KOPT-K1 (cell line): ENCODE measurements around the gene RDH8.

ENCODE experiments used
- H3K27ac ChIP-seq: fragments of 200-600 bp; sonication (generic); 2 replicates; pipeline ENCODE4 v1.5.1; 2016; ENCODE audit warnings: antibody characterized with exemption, mild to moderate bottlenecking, low read depth, low read length; ENCODE audit not compliant: poor library complexity, severe bottlenecking
- H3K36me3 ChIP-seq: fragments of 200-600 bp; sonication (generic); 2 replicates; pipeline ENCODE4 v1.5.1; 2017; ENCODE audit warnings: antibody characterized with exemption, mild to moderate bottlenecking, low read length, moderate library complexity; ENCODE audit not compliant: insufficient read depth
- H3K9me3 ChIP-seq: fragments of 200-600 bp; sonication (generic); 2 replicates; pipeline ENCODE4 v1.5.1; 2017; ENCODE audit warnings: antibody characterized with exemption, low read length, mild to moderate bottlenecking; ENCODE audit not compliant: insufficient read depth, poor library complexity, severe bottlenecking

RDH8 gene

GRCh38 chr19:9995999-9996398 lies 17.3 kb upstream of the RDH8 start:
- Histone ChIP-seq H3K36me3 (no peaks in the 10 kb centered on the region), H3K9me3 (no peaks in the 10 kb centered on the region), H3K27ac (no peak overlapping the region)

DNA sequence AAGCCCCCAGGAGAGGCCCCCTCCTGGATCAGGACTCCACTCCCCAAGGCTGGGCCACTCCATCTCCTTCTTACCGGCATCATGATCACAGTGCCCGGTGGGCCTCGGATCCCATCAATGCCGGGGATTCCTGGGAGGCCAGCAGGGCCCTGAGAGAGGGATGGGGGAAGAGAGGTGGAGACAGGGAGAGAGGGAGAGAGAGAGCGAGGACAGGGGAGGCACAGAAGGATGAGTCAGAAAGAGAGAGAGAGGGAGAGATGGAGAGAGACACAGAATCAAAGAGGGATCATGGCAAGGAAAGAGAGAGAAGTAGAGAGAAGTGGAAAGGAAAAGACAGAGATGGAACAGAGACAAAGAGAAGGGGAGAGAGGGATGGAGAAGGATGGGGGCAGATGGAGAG lies 16.7 kb upstream of the RDH8 start:
- Histone ChIP-seq H3K36me3 (no peaks in the 10 kb centered on the region), H3K9me3 (no peaks in the 10 kb centered on the region), H3K27ac (no peak overlapping the region)

DNA sequence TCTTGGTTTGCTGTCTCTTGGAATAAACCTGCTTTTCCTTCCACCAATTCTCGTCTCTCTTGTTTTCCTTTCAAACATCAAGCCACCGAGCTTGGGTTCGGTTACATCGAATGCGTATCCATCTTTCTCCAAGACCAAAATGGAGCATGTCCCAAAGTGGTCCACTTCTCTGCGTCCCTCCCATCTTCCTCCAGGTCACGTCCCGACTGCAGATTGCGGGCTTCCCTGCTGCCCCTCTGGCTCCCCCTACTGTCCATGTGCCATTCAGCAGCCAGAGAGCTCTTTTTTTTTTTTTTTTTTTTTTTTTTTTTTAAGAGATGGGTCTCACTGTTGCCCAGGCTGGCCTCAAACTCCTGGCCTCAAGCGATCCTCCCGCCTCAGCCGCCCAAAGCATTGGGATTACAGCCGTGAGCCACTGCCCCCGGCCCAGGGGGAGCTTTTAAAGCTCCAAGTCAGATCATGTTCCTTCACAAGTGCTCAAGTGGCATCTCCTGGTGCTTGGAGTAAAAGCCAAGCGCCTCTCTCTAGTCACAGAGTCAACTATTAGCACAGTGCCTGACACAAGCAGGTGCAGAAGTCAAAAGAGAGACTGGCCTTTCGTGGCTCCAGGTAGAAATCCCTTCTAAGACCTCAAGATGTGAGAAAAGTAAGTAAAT lies 13.0 kb upstream of the RDH8 start:
- Histone ChIP-seq H3K9me3 (no peaks in the 10 kb centered on the region), H3K27ac (no peak overlapping the region), H3K36me3 (no peaks in the 10 kb centered on the region)

DNA sequence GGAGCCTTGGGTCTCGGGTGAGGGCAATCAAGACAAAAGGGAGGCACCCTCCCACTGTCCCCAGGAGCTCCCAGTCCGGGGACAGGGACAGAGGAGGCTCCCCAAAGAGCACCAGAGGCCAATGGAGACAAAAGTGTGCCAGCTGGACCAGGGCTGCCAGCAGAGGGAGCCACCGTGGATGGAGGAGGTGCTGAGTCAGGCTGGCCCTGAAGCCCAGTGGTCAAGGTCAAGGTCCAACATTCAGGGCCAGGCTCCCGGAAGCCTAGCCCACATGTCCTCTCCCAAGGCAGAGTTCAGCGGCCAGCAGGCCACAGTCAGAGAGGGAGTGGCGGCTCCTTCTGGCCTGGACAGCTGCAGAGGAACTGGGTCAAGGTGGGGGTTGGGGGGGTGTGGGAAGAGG lies 11.4 kb upstream of the RDH8 start:
- Histone ChIP-seq H3K36me3 (no peaks in the 10 kb centered on the region), H3K9me3 (no peaks in the 10 kb centered on the region), H3K27ac (no peak overlapping the region)

GRCh38 chr19:10003271-10003670 lies 10.0 kb upstream of the RDH8 start:
- Histone ChIP-seq H3K27ac (no peak overlapping the region), H3K9me3 (no peaks in the 10 kb centered on the region), H3K36me3 (no peaks in the 10 kb centered on the region)

DNA sequence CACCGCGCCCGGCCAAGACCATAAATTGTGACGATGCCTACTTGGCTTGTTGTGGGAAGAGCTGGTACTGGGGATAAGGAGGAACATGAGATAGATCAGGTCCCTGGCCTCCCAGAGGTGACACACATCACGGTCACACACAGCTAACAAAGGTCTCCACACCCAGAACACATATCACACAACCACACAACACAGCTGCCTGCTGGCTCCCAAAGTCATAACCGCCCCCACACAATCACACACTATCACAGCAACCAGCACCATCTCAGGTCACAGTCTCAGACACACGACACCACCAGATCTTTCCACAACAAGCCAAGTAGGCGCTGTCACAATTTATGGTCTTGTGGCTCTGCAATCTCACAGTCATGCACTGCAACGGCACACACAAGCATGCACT lies 8.7 kb upstream of the RDH8 start:
- Histone ChIP-seq H3K36me3 (no peaks in the 10 kb centered on the region), H3K27ac (no peak overlapping the region), H3K9me3 (no peaks in the 10 kb centered on the region)

GRCh38 chr19:10005632-10006334 lies 7.5 kb upstream of the RDH8 start:
- H3K9me3 ChIP-seq, result no peaks in the 10 kb centered on the region
- no peaks in the 10 kb centered on the region for H3K36me3 ChIP-seq
- no peak overlapping the region for H3K27ac ChIP-seq

- Histone ChIP-seq H3K27ac (no peak overlapping the region), H3K9me3 (no peaks in the 10 kb centered on the region), H3K36me3 (no peaks in the 10 kb centered on the region)
Observed at GRCh38 chr19:10006335-10006708, 7.0 kb upstream of the RDH8 start.

DNA sequence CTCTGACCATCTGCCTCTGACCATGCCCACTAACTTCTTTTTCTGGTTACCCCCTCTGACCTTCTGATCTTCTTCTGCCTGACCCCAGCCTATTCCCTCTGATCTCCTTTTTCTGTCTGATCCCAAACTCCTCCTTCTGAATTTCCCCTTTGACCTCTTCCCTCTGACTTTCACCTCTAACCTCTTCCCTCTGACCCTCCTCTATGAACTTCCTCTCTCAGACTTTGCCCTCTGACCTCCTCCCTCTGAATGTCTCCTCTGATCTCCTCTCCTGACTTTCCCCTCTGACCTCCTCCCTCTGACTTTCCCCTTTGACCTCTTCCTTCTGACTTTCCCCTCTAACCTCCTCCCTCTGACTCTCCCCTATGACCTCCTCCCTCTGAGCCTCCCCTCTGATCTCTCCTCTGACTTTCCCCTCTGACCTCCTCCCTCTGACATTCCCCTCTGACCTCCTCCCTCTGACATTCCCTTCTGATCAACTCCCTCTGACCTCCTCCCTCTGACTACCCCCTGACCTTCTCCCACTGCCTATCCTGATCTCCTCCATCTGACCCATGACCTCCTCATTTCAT lies 6.4 kb upstream of the RDH8 start:
- Histone ChIP-seq H3K27ac (no peak overlapping the region), H3K36me3 (no peaks in the 10 kb centered on the region), H3K9me3 (no peaks in the 10 kb centered on the region)

DNA sequence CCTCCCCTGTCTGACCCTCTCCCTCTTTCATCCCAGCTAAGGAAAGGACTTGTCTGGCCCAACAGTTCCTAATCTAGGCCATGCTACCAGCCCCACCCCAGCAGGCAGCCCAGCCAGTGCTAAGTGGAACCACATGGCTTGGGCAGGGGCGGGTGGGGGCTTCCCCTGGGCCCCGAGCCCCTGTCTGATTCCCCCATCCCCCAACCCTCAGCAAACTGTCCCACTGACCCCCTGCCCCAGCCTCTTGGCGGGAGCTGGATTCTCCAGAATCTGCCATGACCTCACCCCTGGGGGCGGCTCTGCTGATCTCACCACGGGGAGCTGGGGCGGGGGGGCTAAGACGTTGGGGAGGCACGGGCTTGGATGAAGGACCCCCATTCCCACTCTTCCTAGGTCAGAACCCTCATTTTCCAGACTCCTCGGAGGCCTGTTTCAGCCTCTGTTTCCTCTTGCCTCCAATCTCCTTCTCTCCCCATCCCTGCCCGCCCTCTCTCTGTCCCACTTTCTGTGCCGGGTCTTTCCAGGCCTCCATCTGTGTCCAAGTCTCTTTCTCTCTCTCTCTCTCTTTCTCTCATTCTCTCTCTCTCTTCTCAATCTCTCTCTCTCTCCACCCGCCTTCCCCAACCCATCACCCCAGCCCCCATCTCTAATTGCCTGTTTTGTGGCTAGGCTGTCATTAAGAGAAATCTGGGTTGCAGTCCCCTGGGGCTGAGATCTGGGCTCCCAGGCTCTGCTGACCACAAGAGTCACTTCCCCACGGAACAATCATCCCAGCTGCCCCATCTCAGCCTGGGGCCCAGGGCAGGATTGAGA lies 5.7 kb upstream of the RDH8 start:
- no peaks in the 10 kb centered on the region for H3K36me3 ChIP-seq
- no peaks in the 10 kb centered on the region for H3K9me3 ChIP-seq
- no peak overlapping the region for H3K27ac ChIP-seq

GRCh38 chr19:10008184-10008765 lies 5.0 kb upstream of the RDH8 start:
- H3K27ac ChIP-seq, result no peak overlapping the region
- no peaks in the 10 kb centered on the region for H3K9me3 ChIP-seq

GRCh38 chr19:10009714-10010224 lies 3.5 kb upstream of the RDH8 start:
- Histone ChIP-seq H3K27ac (no peak overlapping the region), H3K36me3 (no peaks in the 10 kb centered on the region), H3K9me3 (no peaks in the 10 kb centered on the region)

More at GRCh38 chr19:10008184-10008765, 5.0 kb upstream of the RDH8 start:
- H3K36me3 ChIP-seq, result no peaks in the 10 kb centered on the region

GRCh38 chr19:10010247-10010691 lies 3.0 kb upstream of the RDH8 start, which contains the start of gene COL5A3:
Gene COL5A3, minus strand, starts transcription at chr19:10010504. Its CDS starts 119 bp downstream, at chr19:10010385.
- Histone ChIP-seq H3K27ac (no peak within 1 kb of the TSS), H3K9me3 (no peaks in the 10 kb centered on the region), H3K36me3 (no peaks in the 10 kb centered on the region)

- Histone ChIP-seq H3K36me3 (no peaks in the 10 kb centered on the region), H3K27ac (no peak overlapping the region), H3K9me3 (no peaks in the 10 kb centered on the region)
Observed at GRCh38 chr19:10010939-10011338, 2.3 kb upstream of the RDH8 start.

GRCh38 chr19:10011974-10012373 lies 1.3 kb upstream of the RDH8 start:
- Histone ChIP-seq H3K9me3 (no peaks in the 10 kb centered on the region), H3K27ac (no peak overlapping the region), H3K36me3 (no peaks in the 10 kb centered on the region)
